Astrocyte (in vitro differentiated cells and primary cell): ENCODE data around the gene SPOCK1.

Experiments used
- EZH2 ChIP-seq: IDR thresholded peaks from 2 replicates; pipeline ENCODE4 v1.6.1; 2012; ENCODE audit warnings: mild to moderate bottlenecking, low read length, inconsistent platforms; ENCODE audit not compliant: insufficient read depth
- TF ChIP-seq, protein P1 (sequence below): IDR thresholded peaks from 2 replicates; pipeline ENCODE4 v1.5.1; 2011; ENCODE audit warnings: low read depth, mild to moderate bottlenecking, inconsistent platforms, low read length, moderate library complexity; ENCODE audit not compliant: insufficient read depth

GRCh38 chr5:137078171-137078665 lies 420.9 kb downstream of the SPOCK1 start:
- TF ChIP-seq, protein P1, sequence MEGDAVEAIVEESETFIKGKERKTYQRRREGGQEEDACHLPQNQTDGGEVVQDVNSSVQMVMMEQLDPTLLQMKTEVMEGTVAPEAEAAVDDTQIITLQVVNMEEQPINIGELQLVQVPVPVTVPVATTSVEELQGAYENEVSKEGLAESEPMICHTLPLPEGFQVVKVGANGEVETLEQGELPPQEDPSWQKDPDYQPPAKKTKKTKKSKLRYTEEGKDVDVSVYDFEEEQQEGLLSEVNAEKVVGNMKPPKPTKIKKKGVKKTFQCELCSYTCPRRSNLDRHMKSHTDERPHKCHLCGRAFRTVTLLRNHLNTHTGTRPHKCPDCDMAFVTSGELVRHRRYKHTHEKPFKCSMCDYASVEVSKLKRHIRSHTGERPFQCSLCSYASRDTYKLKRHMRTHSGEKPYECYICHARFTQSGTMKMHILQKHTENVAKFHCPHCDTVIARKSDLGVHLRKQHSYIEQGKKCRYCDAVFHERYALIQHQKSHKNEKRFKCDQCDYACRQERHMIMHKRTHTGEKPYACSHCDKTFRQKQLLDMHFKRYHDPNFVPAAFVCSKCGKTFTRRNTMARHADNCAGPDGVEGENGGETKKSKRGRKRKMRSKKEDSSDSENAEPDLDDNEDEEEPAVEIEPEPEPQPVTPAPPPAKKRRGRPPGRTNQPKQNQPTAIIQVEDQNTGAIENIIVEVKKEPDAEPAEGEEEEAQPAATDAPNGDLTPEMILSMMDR = no peak
- no peak for TF ChIP-seq EZH2
